ENCODE results near the gene GCNT2. TPM values are rescaled to one million over a fixed set of nuclear protein-coding genes. Genes with fewer than 3 reads are reported as not detected.

GCNT2 gene
- total and polyA plus RNA-seq, 2 of the 8 experiments (the other 6 are each of a cell fraction or from before 2014, with no cell fraction given) = 19.3 to 52.5 TPM

GRCh38 chr6:10555625-10556309 lies 34.6 kb downstream of the GCNT2 start:
- Histone ChIP-seq H2AFZ (ENCODE audit: low read length) (no peak overlapping the region), H3K4ac (replicated peaks; ENCODE audit: insufficient read length, low read depth, low read length) (no peak overlapping the region), H3K27ac (ENCODE audit: low read depth, low read length) (peak overlapping the region; percentile 83), H3K14ac (ENCODE audit: insufficient read length) (no peak overlapping the region), H4K20me1 (replicated peaks in 1 of 2; ENCODE audit: control insufficient read depth in 1 of 2, insufficient read depth in 2 of 2, low read length in 2 of 2) (peaks cover 0 to under 1% of the 10 kb centered on the region in 2 experiments), H4K91ac (replicated peaks; ENCODE audit: insufficient read length, low read length) (peak overlapping the region; percentile 63), H3K9me3 (ENCODE audit: insufficient read depth in 2 of 2, low read depth in 1 of 2, low read length in 1 of 2) (no peaks in the 10 kb centered on the region), H3K4me2 (ENCODE audit: insufficient read depth in 1 of 2, low read depth in 2 of 2, low read length in 2 of 2) (peak overlapping the region; percentile 80 to 86), H2BK12ac (ENCODE audit: low read depth, low read length) (peak overlapping the region; percentile 53; the same call in 1 of the 2 replicates), H2BK15ac (ENCODE audit: low read length) (no peak overlapping the region), H3K18ac (ENCODE audit: extremely low read depth, low read length) (peak overlapping the region; percentile 82), H2AK5ac (ENCODE audit: low read depth, low read length) (no peak overlapping the region), H2BK120ac (replicated peaks; ENCODE audit: low read depth, low read length) (no peak overlapping the region), H3K27me3 (replicated peaks in 1 of 4; ENCODE audit: control insufficient read depth in 3 of 4, extremely low read depth in 1 of 4, insufficient read depth in 3 of 4, low read length in 3 of 4) (no peaks in the 10 kb centered on the region), H3K4me3 (ENCODE audit: extremely low read depth in 1 of 4, insufficient read depth in 2 of 4, low read depth in 3 of 4, low read length in 4 of 4) (peak overlapping the region; percentile 81 to 96 (median 87)), H3K79me2 (ENCODE audit: control insufficient read depth in 1 of 2, insufficient read depth in 2 of 2, low read length in 2 of 2) (peaks cover 23 to 48% of the 10 kb centered on the region in 2 experiments), H3K23me2 (ENCODE audit: low read depth, low read length) (peaks cover 12% of the 10 kb centered on the region; the same call in 1 of the 2 replicates), H2BK5ac (ENCODE audit: low read depth, low read length) (peak overlapping the region; percentile 83; the same call in 1 of the 2 replicates), H3K36me3 (ENCODE audit: control insufficient read depth in 2 of 4, insufficient read depth in 4 of 4, low read length in 3 of 4) (peaks cover 0 to 4% (median 0%) of the 10 kb centered on the region in 4 experiments; a peak in 1 of 8 replicates), H4K5ac (ENCODE audit: insufficient read length, low read depth, low read length) (peak overlapping the region; percentile 77), H4K8ac (ENCODE audit: extremely low read depth, insufficient read depth, low read length) (no peak overlapping the region), H3K9ac (replicated peaks in 1 of 4; ENCODE audit: extremely low read depth in 1 of 4, low read depth in 3 of 4, low read length in 3 of 4) (peak overlapping the region in 3 of 4 experiments; percentile 81 to 84 (median 83); a peak in 6 of 7 replicates), H3K79me1 (ENCODE audit: low read depth, low read length) (peaks cover 7% of the 10 kb centered on the region; the same call in 1 of the 2 replicates), H3K56ac (replicated peaks; ENCODE audit: insufficient read length, low read depth, low read length) (no peak overlapping the region), H3K4me1 (replicated peaks in 1 of 4; ENCODE audit: control insufficient read depth in 3 of 4, insufficient read depth in 4 of 4, low read length in 3 of 4) (peaks cover 2 to 12% (median 5%) of the 10 kb centered on the region in 4 experiments; a peak in 6 of 7 replicates), H2BK20ac (ENCODE audit: low read length) (no peak overlapping the region), H3K23ac (ENCODE audit: insufficient read length) (no peak overlapping the region)
- DNase-seq (ENCODE audit: low read depth in 1 of 2, low spot score in 2 of 2) (peak; percentile 56 to 70), FAIRE-seq (peak; percentile 73)
- ChIA-PET POLR2A (ENCODE audit: partially characterized antibody) (interaction anchor here (0.8 to 10.2 kb wide), 18 partner anchors 10 to 139 kb away, joined by 3 to 154 read pairs (median 6); partner anchors contain the start of genes C6orf52, GCNT2 and PAK1IP1), CTCF (ENCODE audit: partially characterized antibody) (interaction anchor here (0.7 to 1.9 kb wide), 10 partner anchors 8 to 191 kb away, joined by 3 to 9 read pairs (median 4); no protein-coding TSS in a partner anchor)
- 2% methylated on average over 22 of the region's 22 CpGs; no CpG with 5 or more reads in 1 of the 2 experiments for WGBS, 2 experiments (ENCODE audit: extremely low coverage in 1 of 2, insufficient coverage in 1 of 2, insufficient read length in 1 of 2, insufficient replicate concordance in 2 of 2, low coverage in 1 of 2, low lambda C conversion rate in 2 of 2, missing lambda C conversion rate in 1 of 2)
- TF ChIP-seq KDM1A (IDR thresholded peaks at IDR 0.05; ENCODE audit: borderline replicate concordance, low read length) (no peak), POLR2AphosphoS5 (IDR thresholded peaks at IDR 0.05; ENCODE audit: low read depth, low read length) (peak; percentile 58; the same call in 1 of the 2 replicates), POLR2A (IDR thresholded peaks at IDR 0.05; ENCODE audit: control extremely low read depth in 1 of 2, low read depth in 2 of 2, low read length in 2 of 2) (peak; percentile 7 to 69; a peak in 2 of 3 replicates), RBBP5 (IDR thresholded peaks at IDR 0.05; ENCODE audit: borderline replicate concordance, low read depth, low read length) (no peak; the same call in 1 of the 2 replicates), YY1 (IDR thresholded peaks at IDR 0.05; ENCODE audit: low read depth, low read length) (0 out of 2 replicates have a peak, but pooled peaks have one; percentile 2)
